Naive B cell (primary cell): Measurements from ENCODE around the gene RNASE8. TPM values are rescaled to one million over a fixed set of nuclear protein-coding genes. Genes with fewer than 3 reads are reported as not detected.
A peak's percentile ranks its signal among the peaks of the same experiment; 100 is the strongest.

Experiments used
- ATAC-seq, 2 donors: fragments of 150-1000 bp; cut with Tn5 transposase; 2 replicates each; pipeline ENCODE4 v1.10.0; 2021; ENCODE audit warnings: low read depth in 2 of 2, mild to moderate bottlenecking in 2 of 2, moderate library complexity in 2 of 2
- DNase-seq: peaks from one replicate; pipeline ENCODE4 v3.0.0; 2022
- H3K27ac Mint-ChIP-seq, 6 donors: one replicate each; pipeline ENCODE4 v1.8.0; 2020 to 2022; ENCODE audit warnings: mild to moderate bottlenecking in 6 of 6, mixed read lengths in 6 of 6, moderate library complexity in 5 of 6, inconsistent platforms in 2 of 6
- H3K27me3 Mint-ChIP-seq, 3 donors: one replicate each; pipeline ENCODE4 v1.8.0; 2021 to 2022; ENCODE audit warnings: mixed read lengths in 3 of 3, mild to moderate bottlenecking in 1 of 3
- H3K36me3 Mint-ChIP-seq, 2 donors: one replicate each; pipeline ENCODE4 v1.8.0; 2020 to 2022; ENCODE audit warnings: mixed read lengths in 2 of 2, inconsistent platforms in 1 of 2, mild to moderate bottlenecking in 1 of 2
- H3K4me1 Mint-ChIP-seq, 3 donors: one replicate each; pipeline ENCODE4 v1.8.0; 2020 to 2022; ENCODE audit warnings: mixed read lengths in 3 of 3, inconsistent platforms in 1 of 3, mild to moderate bottlenecking in 1 of 3, moderate library complexity in 1 of 3
- H3K4me3 Mint-ChIP-seq, 8 donors: one replicate each; pipeline ENCODE4 v1.8.0; 2020 to 2022; ENCODE audit warnings: mild to moderate bottlenecking in 8 of 8, mixed read lengths in 8 of 8, moderate library complexity in 8 of 8, inconsistent platforms in 2 of 8
- H3K9me3 Mint-ChIP-seq, 7 donors: one replicate each; pipeline ENCODE4 v1.8.0; 2020 to 2022; ENCODE audit warnings: mixed read lengths in 7 of 7, mild to moderate bottlenecking in 5 of 7, inconsistent platforms in 2 of 7, moderate library complexity in 1 of 7
- polyA plus RNA-seq, 6 donors: library from polyadenylated mRNA; unstranded; fragments of 300-500 nt; fragmentation: Illumina TruSeq; gene quantifications; one replicate each; pipeline ENCODE4 v1.2.3, GENCODE V29; 2021; ENCODE audit warnings: low read depth in 6 of 6

Gene RNASE8
- polyA plus RNA-seq, 6 donors from 2014 or later: not detected

- Mint-ChIP-seq H3K4me3 (peak within 1 kb of the TSS; percentile 85 to 92 (median 87)), H3K36me3 (no peaks in the 10 kb centered on the region), H3K9me3 (no peaks in the 10 kb centered on the region), H3K4me1 (peaks cover 11 to 30% (median 12%) of the 10 kb centered on the region in 3 donors), H3K27ac (peak within 1 kb of the TSS in 5 of 6 donors; percentile 27 to 87 (median 83)), H3K27me3 (peaks cover under 1 to 18% (median 7%) of the 10 kb centered on the region in 3 donors)
- ATAC-seq (peak; percentile 51 to 62), DNase-seq (no peak)
Observed at GRCh38 chr14:21098076-21098891, 40.7 kb downstream of the RNASE8 start, which contains the start of gene ZNF219. Gene ZNF219, minus strand, starts transcription at chr14:21098655. Its CDS starts 5,064 bp downstream, at chr14:21093591.

- ATAC-seq (no peak), DNase-seq (no peak)
- peaks cover 14 to 32% (median 17%) of the 10 kb centered on the region in 3 donors for H3K4me1 Mint-ChIP-seq
- no peaks in the 10 kb centered on the region for H3K9me3 Mint-ChIP-seq
- H3K4me3 Mint-ChIP-seq: peak overlapping the region; percentile 81 to 90 (median 86)
- peaks cover 0 to 18% (median 10%) of the 10 kb centered on the region in 3 donors for H3K27me3 Mint-ChIP-seq
- no peaks in the 10 kb centered on the region for H3K36me3 Mint-ChIP-seq
- peak overlapping the region in 4 of 6 donors; percentile 63 to 87 (median 84) for H3K27ac Mint-ChIP-seq
Observed at GRCh38 chr14:21098892-21099595, 41.4 kb downstream of the RNASE8 start.

- DNase-seq: no peak
- Mint-ChIP-seq H3K27ac (peak overlapping the region in 3 of 6 donors; percentile 20 to 84 (median 83)), H3K36me3 (no peaks in the 10 kb centered on the region), H3K9me3 (no peaks in the 10 kb centered on the region), H3K4me1 (peaks cover 17 to 34% (median 21%) of the 10 kb centered on the region in 3 donors), H3K4me3 (peak overlapping the region in 6 of 8 donors; percentile 82 to 90 (median 86)), H3K27me3 (peaks cover 0 to 18% (median 10%) of the 10 kb centered on the region in 3 donors)
- ATAC-seq: no peak
Observed at GRCh38 chr14:21099596-21099985, 42.0 kb downstream of the RNASE8 start.

GRCh38 chr14:21100931-21101330, 43.3 kb downstream of the RNASE8 start, which contains the start of gene TMEM253:
Gene TMEM253, plus strand, starts transcription at chr14:21101066. Its CDS starts 278 bp downstream, at chr14:21101344.
- ATAC-seq: no peak
- Mint-ChIP-seq H3K4me1 (peaks cover 19 to 40% (median 24%) of the 10 kb centered on the region in 3 donors), H3K9me3 (no peaks in the 10 kb centered on the region), H3K27ac (peak within 1 kb of the TSS in 1 of 6 donors; percentile 81), H3K36me3 (no peaks in the 10 kb centered on the region), H3K4me3 (peak within 1 kb of the TSS in 2 of 8 donors; percentile 65 to 87), H3K27me3 (peaks cover 0 to 18% (median 10%) of the 10 kb centered on the region in 3 donors)
- no peak for DNase-seq

- ATAC-seq: no peak
- H3K4me3 Mint-ChIP-seq: peak overlapping the region in 2 of 8 donors; percentile 62 to 65
Observed at GRCh38 chr14:21101802-21102413, 44.3 kb downstream of the RNASE8 start.

GRCh38 chr14:21102521-21103410, 45.1 kb downstream of the RNASE8 start:
- H3K9me3 Mint-ChIP-seq: no peaks in the 10 kb centered on the region
- H3K27ac Mint-ChIP-seq: peak overlapping the region in 3 of 6 donors; percentile 47 to 92 (median 79)

More at GRCh38 chr14:21101802-21102413, 44.3 kb downstream of the RNASE8 start:
- peaks cover 22 to 44% (median 24%) of the 10 kb centered on the region in 3 donors for H3K4me1 Mint-ChIP-seq
- H3K27me3 Mint-ChIP-seq: peaks cover 0 to 18% (median 10%) of the 10 kb centered on the region in 3 donors
- DNase-seq: no peak
- no peak overlapping the region for H3K27ac Mint-ChIP-seq
- H3K36me3 Mint-ChIP-seq: no peaks in the 10 kb centered on the region
- H3K9me3 Mint-ChIP-seq: no peaks in the 10 kb centered on the region

GRCh38 chr14:21103411-21103709, 45.7 kb downstream of the RNASE8 start:
- peaks cover 23 to 38% (median 24%) of the 10 kb centered on the region in 3 donors for H3K4me1 Mint-ChIP-seq
- ATAC-seq (no peak), DNase-seq (no peak)
- no peaks in the 10 kb centered on the region for H3K36me3 Mint-ChIP-seq
- H3K9me3 Mint-ChIP-seq: no peaks in the 10 kb centered on the region
- H3K4me3 Mint-ChIP-seq: peak overlapping the region; percentile 49 to 97 (median 92)
- peak overlapping the region; percentile 72 to 96 (median 94) for H3K27ac Mint-ChIP-seq
- H3K27me3 Mint-ChIP-seq: peaks cover 0 to 18% (median 10%) of the 10 kb centered on the region in 3 donors

More at GRCh38 chr14:21102521-21103410, 45.1 kb downstream of the RNASE8 start:
- Mint-ChIP-seq H3K27me3 (peaks cover 0 to 18% (median 10%) of the 10 kb centered on the region in 3 donors), H3K4me1 (peaks cover 23 to 38% (median 24%) of the 10 kb centered on the region in 3 donors), H3K36me3 (no peaks in the 10 kb centered on the region), H3K4me3 (peak overlapping the region in 6 of 8 donors; percentile 49 to 97 (median 90))
- no peak for ATAC-seq
- DNase-seq: no peak

- peak; percentile 95 for DNase-seq
- Mint-ChIP-seq H3K27ac (peak overlapping the region; percentile 79 to 96 (median 95)), H3K4me3 (peak overlapping the region; percentile 49 to 97 (median 92)), H3K9me3 (no peaks in the 10 kb centered on the region), H3K36me3 (no peaks in the 10 kb centered on the region), H3K4me1 (peaks cover 21 to 34% (median 21%) of the 10 kb centered on the region in 3 donors), H3K27me3 (peaks cover 0 to 18% (median 10%) of the 10 kb centered on the region in 3 donors)
- ATAC-seq: peak; percentile 85
Observed at GRCh38 chr14:21103710-21104447, 46.3 kb downstream of the RNASE8 start.

GRCh38 chr14:21104448-21105060, 46.9 kb downstream of the RNASE8 start:
- peak overlapping the region; percentile 79 to 96 (median 95) for H3K27ac Mint-ChIP-seq
- ATAC-seq: peak; percentile 53 to 56
- no peaks in the 10 kb centered on the region for H3K36me3 Mint-ChIP-seq
- no peaks in the 10 kb centered on the region for H3K9me3 Mint-ChIP-seq
- peak overlapping the region; percentile 49 to 97 (median 92) for H3K4me3 Mint-ChIP-seq
- H3K4me1 Mint-ChIP-seq: peaks cover 14 to 27% (median 14%) of the 10 kb centered on the region in 3 donors
- H3K27me3 Mint-ChIP-seq: peaks cover 0 to 18% (median 10%) of the 10 kb centered on the region in 3 donors
- peak; percentile 59 for DNase-seq

- peak overlapping the region in 2 of 6 donors; percentile 68 to 81 for H3K27ac Mint-ChIP-seq
- no peaks in the 10 kb centered on the region for H3K9me3 Mint-ChIP-seq
- DNase-seq: no peak
- no peak for ATAC-seq
- no peaks in the 10 kb centered on the region for H3K36me3 Mint-ChIP-seq
- H3K4me3 Mint-ChIP-seq: peak overlapping the region in 2 of 8 donors; percentile 91 to 96
- peaks cover 13 to 26% (median 14%) of the 10 kb centered on the region in 3 donors for H3K4me1 Mint-ChIP-seq
- H3K27me3 Mint-ChIP-seq: peaks cover 0 to 18% (median 10%) of the 10 kb centered on the region in 3 donors
Observed at GRCh38 chr14:21105095-21105494, 47.5 kb downstream of the RNASE8 start.

- peaks cover 0 to 9% (median 4%) of the 10 kb centered on the region in 3 donors for H3K27me3 Mint-ChIP-seq
- H3K9me3 Mint-ChIP-seq: no peaks in the 10 kb centered on the region
- no peaks in the 10 kb centered on the region for H3K36me3 Mint-ChIP-seq
- no peak overlapping the region for H3K27ac Mint-ChIP-seq
- H3K4me1 Mint-ChIP-seq: peaks cover 13 to 26% (median 14%) of the 10 kb centered on the region in 3 donors
- H3K4me3 Mint-ChIP-seq: no peak overlapping the region
- DNase-seq: no peak
- no peak for ATAC-seq
Observed at GRCh38 chr14:21106176-21106497, 48.5 kb downstream of the RNASE8 start.
